Smooth muscle cell (in vitro differentiated cells): ENCODE measurements around the gene ROR2. TPM values are rescaled to one million over a fixed set of nuclear protein-coding genes. Genes with fewer than 3 reads are reported as not detected.

ENCODE experiments used
- DNase-seq: peaks from one replicate; lab custom pipeline; 2025; ENCODE audit not compliant: unreplicated experiment; lab: John Stamatoyannopoulos, UW
- H2AFZ ChIP-seq: fragments of 200-600 bp; sonication (generic); 2 replicates; pipeline ENCODE4 v1.6.0; 2016; ENCODE audit warnings: antibody characterized with exemption, low read depth, mild to moderate bottlenecking
- H3F3A ChIP-seq: fragments of 200-600 bp; sonication (generic); 2 replicates; pipeline ENCODE4 v1.6.0; 2017; ENCODE audit warnings: antibody characterized with exemption, low read depth
- H3K27ac ChIP-seq: fragments of 200-600 bp; sonication (generic); 2 replicates; pipeline ENCODE4 v1.5.1; 2016; ENCODE audit warnings: low read depth, mild to moderate bottlenecking
- H3K27me3 ChIP-seq: fragments of 200-600 bp; sonication (generic); 2 replicates; pipeline ENCODE4 v1.6.1; 2016; ENCODE audit warnings: low read depth, mild to moderate bottlenecking
- H3K36me3 ChIP-seq: fragments of 200-600 bp; sonication (generic); 2 replicates; pipeline ENCODE4 v1.5.1; 2016; ENCODE audit warnings: low read depth
- H3K4me1 ChIP-seq: fragments of 200-600 bp; sonication (generic); 2 replicates; pipeline ENCODE4 v1.5.1; 2016; ENCODE audit warnings: low read depth
- H3K4me2 ChIP-seq: fragments of 200-600 bp; sonication (generic); 2 replicates; pipeline ENCODE4 v1.6.0; 2016; ENCODE audit warnings: mild to moderate bottlenecking
- H3K4me3 ChIP-seq: fragments of 200-600 bp; sonication (generic); 2 replicates; pipeline ENCODE4 v1.5.1; 2016; ENCODE audit warnings: mild to moderate bottlenecking
- H3K79me2 ChIP-seq: fragments of 200-600 bp; sonication (generic); 2 replicates; pipeline ENCODE4 v1.6.0; 2016; ENCODE audit warnings: low read depth, mild to moderate bottlenecking
- H3K9ac ChIP-seq: fragments of 200-600 bp; sonication (generic); 2 replicates; pipeline ENCODE4 v1.6.0; 2016; ENCODE audit warnings: low read depth
- H3K9me3 ChIP-seq: fragments of 200-600 bp; sonication (generic); replicated peaks from 2 replicates; pipeline ENCODE4 v1.5.1; 2016; ENCODE audit warnings: low read depth
- H4K20me1 ChIP-seq: fragments of 200-600 bp; sonication (generic); 2 replicates; pipeline ENCODE4 v1.6.0; 2016; ENCODE audit warnings: low read depth
- CTCF ChIP-seq: fragments of 200-600 bp; sonication (generic); IDR thresholded peaks from 2 replicates; pipeline ENCODE4 v1.5.1; 2017; ENCODE audit warnings: borderline replicate concordance, mild to moderate bottlenecking, antibody characterized with exemption; ENCODE audit not compliant: insufficient read depth, poor library complexity, severe bottlenecking
- WGBS: methylation state at CpG from one replicate; pipeline ENCODE4 v1.1.7; 2016; ENCODE audit warnings: low lambda C conversion rate; 5-methylcytosine and 5-hydroxymethylcytosine counted together
- polyA plus RNA-seq: library from polyadenylated mRNA; unstranded; fragments of >200 nt; fragmentation: Nextera tagmentation; extraction: Ambion mirVana; gene quantifications from 2 replicates; pipeline ENCODE4 v1.2.1, GENCODE V29; 2016
- total RNA-seq: library from RNA; depleted of rRNA; stranded (reverse); fragments of >200 nt; gene quantifications from 2 replicates; pipeline ENCODE4 v1.2.3, GENCODE V29; 2014

ROR2 gene
- total and polyA plus RNA-seq, 2 experiments from 2014 or later, result 16.7 to 21.7 TPM

GRCh38 chr9:91944711-91945110 is 5.3 kb downstream of the ROR2 start:
- TF ChIP-seq CTCF, result no peak

GRCh38 chr9:91943478-91944470 is 6.3 kb downstream of the ROR2 start:
- no peak overlapping the region for H3K4me2 ChIP-seq
- H3K4me3 ChIP-seq, result no peak overlapping the region
- DNase-seq, result no peak
- peaks cover 25% of the 10 kb centered on the region for H3F3A ChIP-seq
- H2AFZ ChIP-seq, result no peak overlapping the region
- no peak overlapping the region for H3K27ac ChIP-seq
- peaks cover 67% of the 10 kb centered on the region for H3K79me2 ChIP-seq
- no peaks in the 10 kb centered on the region for H3K27me3 ChIP-seq
- H3K9ac ChIP-seq, result no peak overlapping the region
- no peaks in the 10 kb centered on the region for H3K9me3 ChIP-seq
- peaks cover 51% of the 10 kb centered on the region for H3K4me1 ChIP-seq
- no peaks in the 10 kb centered on the region for H3K36me3 ChIP-seq
- 92% methylated on average over 8 of the region's 8 CpGs for WGBS
- TF ChIP-seq CTCF, result no peak
- H4K20me1 ChIP-seq, result peaks cover 29% of the 10 kb centered on the region

More at GRCh38 chr9:91944711-91945110, 5.3 kb downstream of the ROR2 start:
- H3F3A ChIP-seq, result peaks cover 25% of the 10 kb centered on the region
- H3K4me3 ChIP-seq, result no peak overlapping the region
- no peaks in the 10 kb centered on the region for H3K27me3 ChIP-seq
- DNase-seq, result no peak
- no peak overlapping the region for H3K9ac ChIP-seq
- H3K27ac ChIP-seq, result peak overlapping the region; percentile 82
- H3K9me3 ChIP-seq, result no peaks in the 10 kb centered on the region
- H3K79me2 ChIP-seq, result peaks cover 71% of the 10 kb centered on the region
- no peaks in the 10 kb centered on the region for H3K36me3 ChIP-seq
- peaks cover 46% of the 10 kb centered on the region for H3K4me1 ChIP-seq
- 87% methylated on average over 6 of the region's 6 CpGs for WGBS
- peaks cover 27% of the 10 kb centered on the region for H4K20me1 ChIP-seq
- no peak overlapping the region for H2AFZ ChIP-seq
- peak overlapping the region; percentile 90 for H3K4me2 ChIP-seq

GRCh38 chr9:91942201-91942600 is 7.8 kb downstream of the ROR2 start:
- no peak for DNase-seq

More at GRCh38 chr9:91942201-91942600, 7.8 kb downstream of the ROR2 start:
- no peaks in the 10 kb centered on the region for H3K27me3 ChIP-seq
- 56% methylated on average over 5 of the region's 5 CpGs for WGBS
- H3K4me2 ChIP-seq, result no peak overlapping the region
- H4K20me1 ChIP-seq, result peaks cover 30% of the 10 kb centered on the region
- no peaks in the 10 kb centered on the region for H3K36me3 ChIP-seq
- H2AFZ ChIP-seq, result no peak overlapping the region
- peaks cover 66% of the 10 kb centered on the region for H3K79me2 ChIP-seq
- H3K4me1 ChIP-seq, result peaks cover 38% of the 10 kb centered on the region
- no peak overlapping the region for H3K9ac ChIP-seq
- TF ChIP-seq CTCF, result no peak
- peaks cover 19% of the 10 kb centered on the region for H3F3A ChIP-seq
- no peaks in the 10 kb centered on the region for H3K9me3 ChIP-seq
- no peak overlapping the region for H3K27ac ChIP-seq
- H3K4me3 ChIP-seq, result no peak overlapping the region
